Fibroblast of villous mesenchyme (primary cell): ENCODE results near the gene ADH4. TPM values are rescaled to one million over a fixed set of nuclear protein-coding genes. Genes with fewer than 3 reads are reported as not detected.
"Not testable (repeated sequence)": the region's sequence is repeated elsewhere in the genome, so short reads cannot be mapped to it uniquely, and the experiment has no call there.

Source experiments
- DNase-seq: peaks from one replicate; pipeline ENCODE4 v3.0.0-alpha.2; 2010; ENCODE audit warnings: low read depth
- H3K4me3 ChIP-seq: 2 replicates; pipeline ENCODE4 v1.5.1; 2011; ENCODE audit warnings: low read depth, mild to moderate bottlenecking, low read length
- CTCF ChIP-seq: IDR thresholded peaks from 2 replicates; pipeline ENCODE4 v1.5.1; 2012; ENCODE audit warnings: low read depth, mild to moderate bottlenecking, low read length; ENCODE audit not compliant: insufficient read depth
- total RNA-seq: library from RNA; depleted of rRNA; stranded (reverse); fragments of >200 nt; gene quantifications from 2 replicates; pipeline ENCODE4 v1.2.3, GENCODE V29; 2012

The ADH4 gene
- total RNA-seq, 1 donor = not detected

- no peak for TF ChIP-seq CTCF
- H3K4me3 ChIP-seq = no peak overlapping the region
- no peak for DNase-seq
Measured at GRCh38 chr4:99099311-99099710, 44.8 kb downstream of the ADH4 start.

DNA sequence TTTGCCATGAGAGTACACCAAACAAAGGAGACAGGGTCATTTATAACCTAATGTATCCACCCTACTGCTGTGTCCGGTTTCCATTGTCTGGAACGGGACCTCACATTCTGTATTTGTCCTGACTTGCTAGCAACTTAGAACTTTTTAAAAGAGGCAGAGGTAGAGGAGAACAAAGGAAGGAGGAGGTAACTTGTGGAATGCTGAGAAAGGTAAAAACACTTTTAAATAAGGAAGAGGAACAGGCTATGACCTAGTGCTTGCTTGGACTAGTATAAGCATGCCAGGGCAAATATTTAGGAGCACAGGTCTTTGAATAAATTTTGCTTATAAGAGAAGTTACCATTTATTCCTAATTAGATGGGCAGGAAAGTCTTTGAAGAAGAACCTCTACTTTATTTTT, 52.3 kb downstream of the ADH4 start:
- not testable (repeated sequence) for H3K4me3 ChIP-seq, DNase-seq

- no peak for DNase-seq
- H3K4me3 ChIP-seq = peak overlapping the region; percentile 76
- no peak for TF ChIP-seq CTCF
Measured at GRCh38 chr4:99091216-99091575, 52.9 kb downstream of the ADH4 start.

DNA sequence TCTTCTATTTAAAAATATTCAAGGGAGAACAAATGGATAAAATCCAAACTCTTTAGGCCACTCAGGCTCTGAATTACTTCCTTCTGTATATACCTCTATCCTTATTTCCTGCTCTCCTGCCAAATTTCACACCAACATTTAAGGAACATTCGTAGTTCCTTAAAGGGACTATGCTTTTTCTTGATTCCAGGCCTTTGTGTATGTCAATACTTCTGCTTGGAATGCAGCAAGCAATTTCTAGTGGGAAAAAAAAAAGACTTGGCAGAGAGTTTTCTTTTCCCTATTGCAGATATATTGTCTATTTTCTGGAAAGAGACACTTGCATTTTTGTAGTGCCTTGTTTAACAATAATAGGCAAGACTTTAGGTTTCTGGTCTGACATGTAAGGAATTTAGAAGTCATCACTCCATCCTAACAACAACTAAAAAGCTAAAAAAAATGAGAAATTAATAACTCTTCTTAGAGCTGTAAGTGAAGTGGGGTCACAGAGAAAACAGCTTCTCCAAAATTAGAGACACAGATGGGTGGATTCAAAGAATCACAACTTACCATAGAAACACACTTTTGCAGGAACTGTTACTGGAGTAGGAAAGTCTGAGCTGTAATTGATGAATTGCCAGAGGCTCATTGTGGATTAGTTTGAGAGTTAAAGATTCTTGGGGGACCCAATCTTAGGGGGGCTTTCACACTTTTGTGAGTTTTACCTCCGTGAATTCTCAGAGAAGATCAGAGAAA, 53.4 kb downstream of the ADH4 start:
- DNase-seq = no peak
- no peak for TF ChIP-seq CTCF
- H3K4me3 ChIP-seq = peak overlapping the region; percentile 76

DNA sequence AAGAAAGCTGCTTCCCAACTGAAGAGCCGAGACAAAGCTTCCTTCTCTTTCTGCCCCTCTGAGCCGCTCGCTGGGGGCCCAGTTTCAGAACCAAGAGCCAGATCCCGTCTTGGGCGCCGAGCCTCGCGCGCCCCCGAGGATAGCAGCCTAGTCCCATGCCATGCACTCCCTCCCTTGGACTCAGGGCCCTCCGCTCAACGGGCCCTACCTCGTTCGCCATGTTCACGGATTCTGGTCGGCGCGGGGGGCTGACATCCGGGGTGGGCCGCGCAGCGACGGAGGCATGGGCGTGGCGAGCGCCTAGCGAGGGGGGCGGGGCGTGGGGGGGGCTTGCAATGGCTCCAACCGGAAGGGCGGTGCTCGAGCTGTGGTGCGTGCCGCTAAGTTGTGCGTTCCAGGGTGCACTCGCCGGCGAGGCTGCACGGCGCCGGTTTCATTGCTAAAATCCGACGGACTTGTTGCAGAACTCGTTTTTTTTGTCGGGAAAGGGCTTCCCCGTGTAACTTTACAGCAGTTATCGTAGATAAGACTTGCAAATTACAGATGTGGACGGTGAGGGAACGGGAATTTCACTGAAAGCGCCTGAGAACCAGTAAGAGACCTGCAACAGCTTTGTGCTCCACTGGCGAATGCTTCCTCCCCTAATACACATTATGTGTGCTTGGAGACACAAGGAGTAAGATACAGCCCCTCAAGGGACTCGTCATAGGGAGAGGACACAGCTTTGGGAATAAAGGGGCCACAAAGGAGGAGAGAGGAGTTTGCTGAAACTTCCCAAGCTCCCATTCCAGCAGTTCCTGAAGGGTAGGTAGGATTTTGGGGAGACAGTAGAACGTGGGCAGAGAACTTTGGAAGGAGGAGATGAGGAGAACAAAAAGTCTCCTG, 55.4 kb downstream of the ADH4 start, which contains the start of gene ADH5:
Gene ADH5 (minus strand): TSS at position 308 of the 885 bp plus-strand sequence. CDS start 88 bp downstream, at position 220.
- DNase-seq = peak; percentile 88
- no peak for TF ChIP-seq CTCF
- H3K4me3 ChIP-seq = peak within 1 kb of the TSS; percentile 76

DNA sequence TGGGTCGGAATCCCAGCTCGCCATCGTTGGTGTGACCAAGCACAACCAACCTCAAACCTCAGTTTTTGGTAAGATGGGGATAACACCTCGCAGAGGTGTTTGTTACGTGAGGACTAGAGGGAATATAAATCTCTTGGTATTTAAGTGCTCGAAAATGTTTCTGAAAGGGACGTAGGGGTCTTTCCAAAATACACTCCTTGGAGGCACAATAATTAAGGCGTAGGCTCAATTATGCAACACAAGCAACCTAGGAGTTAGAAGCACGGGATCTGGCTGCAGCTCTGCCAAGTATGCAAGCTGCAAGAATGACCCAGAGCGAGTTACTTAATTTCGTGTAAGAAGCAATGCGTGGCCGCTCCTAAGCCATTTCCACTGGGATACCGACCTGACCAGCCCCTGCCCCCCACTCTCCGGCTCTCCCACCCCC, 56.1 kb downstream of the ADH4 start:
- TF ChIP-seq CTCF = no peak
- peak overlapping the region; percentile 76 for H3K4me3 ChIP-seq
- DNase-seq = peak; percentile 93

- no peak for DNase-seq
- no peak for TF ChIP-seq CTCF
- no peak overlapping the region for H3K4me3 ChIP-seq
Measured at GRCh38 chr4:99084595-99084994, 59.5 kb downstream of the ADH4 start.
